ENCODE data around the gene FBXL14.

FBXL14 gene

GRCh38 chr12:1532375-1533165, 61.8 kb downstream of the FBXL14 start:
- TF ChIP-seq REST (IDR thresholded peaks at IDR 0.05; ENCODE audit: low read depth) (no peak), TCF12 (IDR thresholded peaks at IDR 0.05; ENCODE audit: low read depth) (no peak), MAX (IDR thresholded peaks at IDR 0.05) (no peak), TEAD4 (IDR thresholded peaks at IDR 0.05) (no peak), YY1 (IDR thresholded peaks at IDR 0.05; ENCODE audit: low read depth) (no peak), ZBTB7A (IDR thresholded peaks at IDR 0.05; ENCODE audit: low read depth) (no peak), RAD21 (IDR thresholded peaks at IDR 0.05; ENCODE audit: low read depth) (no peak), CREB1 (IDR thresholded peaks at IDR 0.05; ENCODE audit: low read depth) (no peak), USF1 (IDR thresholded peaks at IDR 0.05) (no peak), EP300 (IDR thresholded peaks at IDR 0.05; ENCODE audit: borderline replicate concordance) (no peak), NFIC (IDR thresholded peaks at IDR 0.05) (no peak), TAF1 (IDR thresholded peaks at IDR 0.05; ENCODE audit: low read depth) (no peak), EGR1 (IDR thresholded peaks at IDR 0.05) (no peak), FOXM1 (IDR thresholded peaks at IDR 0.05; ENCODE audit: borderline replicate concordance, low read depth) (no peak), CEBPB (IDR thresholded peaks at IDR 0.05) (no peak)

- TF ChIP-seq NFIC (IDR thresholded peaks at IDR 0.05) (no peak), USF1 (IDR thresholded peaks at IDR 0.05) (no peak), REST (IDR thresholded peaks at IDR 0.05; ENCODE audit: low read depth) (no peak), TCF12 (IDR thresholded peaks at IDR 0.05; ENCODE audit: low read depth) (no peak), TEAD4 (IDR thresholded peaks at IDR 0.05) (no peak), YY1 (IDR thresholded peaks at IDR 0.05; ENCODE audit: low read depth) (no peak), TAF1 (IDR thresholded peaks at IDR 0.05; ENCODE audit: low read depth) (no peak), FOXM1 (IDR thresholded peaks at IDR 0.05; ENCODE audit: borderline replicate concordance, low read depth) (no peak), EGR1 (IDR thresholded peaks at IDR 0.05) (no peak), CEBPB (IDR thresholded peaks at IDR 0.05) (no peak), MAX (IDR thresholded peaks at IDR 0.05) (no peak), CREB1 (IDR thresholded peaks at IDR 0.05; ENCODE audit: low read depth) (no peak), EP300 (IDR thresholded peaks at IDR 0.05; ENCODE audit: borderline replicate concordance) (no peak), ZBTB7A (IDR thresholded peaks at IDR 0.05; ENCODE audit: low read depth) (no peak), RAD21 (IDR thresholded peaks at IDR 0.05; ENCODE audit: low read depth) (no peak)
These were observed 62.6 kb downstream of the FBXL14 start for GRCh38 chr12:1531654-1532374.

GRCh38 chr12:1531153-1531653, 63.2 kb downstream of the FBXL14 start:
- TF ChIP-seq NFIC (IDR thresholded peaks at IDR 0.05) = no peak
- TF ChIP-seq TCF12 (IDR thresholded peaks at IDR 0.05; ENCODE audit: low read depth) = no peak
- no peak for TF ChIP-seq EGR1 (IDR thresholded peaks at IDR 0.05)
- TF ChIP-seq EP300 (IDR thresholded peaks at IDR 0.05; ENCODE audit: borderline replicate concordance) = no peak
- no peak for TF ChIP-seq YY1 (IDR thresholded peaks at IDR 0.05; ENCODE audit: low read depth)
- 0 out of 2 replicates have a peak, but pooled peaks have one; percentile 22 for TF ChIP-seq MAX (IDR thresholded peaks at IDR 0.05)
- no peak for TF ChIP-seq CEBPB (IDR thresholded peaks at IDR 0.05)
- no peak for TF ChIP-seq REST (IDR thresholded peaks at IDR 0.05; ENCODE audit: low read depth)
- no peak for TF ChIP-seq FOXM1 (IDR thresholded peaks at IDR 0.05; ENCODE audit: borderline replicate concordance, low read depth)
- no peak for TF ChIP-seq USF1 (IDR thresholded peaks at IDR 0.05)
- no peak for TF ChIP-seq CREB1 (IDR thresholded peaks at IDR 0.05; ENCODE audit: low read depth)
- TF ChIP-seq TEAD4 (IDR thresholded peaks at IDR 0.05) = no peak
- no peak for TF ChIP-seq TAF1 (IDR thresholded peaks at IDR 0.05; ENCODE audit: low read depth)
- 0 out of 2 replicates have a peak, but pooled peaks have one; percentile 25 for TF ChIP-seq ZBTB7A (IDR thresholded peaks at IDR 0.05; ENCODE audit: low read depth)
